Liver (tissue), 9 donors: ENCODE measurements around the gene KRCC1. TPM values are rescaled to one million over a fixed set of nuclear protein-coding genes. Genes with fewer than 3 reads are reported as not detected.
"Not testable (repeated sequence)": the region's sequence is repeated elsewhere in the genome, so short reads cannot be mapped to it uniquely, and the experiment has no call there.

Experiments used
- DNase-seq: peaks from one replicate; pipeline ENCODE4 v3.0.0-alpha.2; 2017; ENCODE audit warnings: low spot score
- H3K27ac ChIP-seq, 2 donors: one replicate each; pipeline ENCODE4 v1.7.0; 2013; ENCODE audit warnings: inconsistent platforms in 2 of 2, low read length in 2 of 2, control low read depth in 1 of 2, low read depth in 1 of 2, mild to moderate bottlenecking in 1 of 2
- H3K27me3 ChIP-seq, 4 donors: one replicate each; pipeline versions ENCODE4 v1.6.1 to v1.7.0; 2013; ENCODE audit warnings: low read length in 3 of 4, inconsistent platforms in 1 of 4, mild to moderate bottlenecking in 1 of 4, moderate library complexity in 1 of 4; ENCODE audit not compliant: control insufficient read depth in 4 of 4, insufficient read depth in 4 of 4
- H3K36me3 ChIP-seq, 4 donors: one replicate each; pipeline versions ENCODE4 v1.6.1 to v1.7.0; 2013; ENCODE audit warnings: low read length in 3 of 4, mild to moderate bottlenecking in 3 of 4, low read depth in 1 of 4, moderate library complexity in 1 of 4; ENCODE audit not compliant: control insufficient read depth in 4 of 4, insufficient read depth in 3 of 4
- H3K4me1 ChIP-seq, 4 donors: one replicate each; pipeline versions ENCODE4 v1.6.1 to v1.7.0; 2013; ENCODE audit warnings: low read length in 3 of 4, mild to moderate bottlenecking in 3 of 4, moderate library complexity in 1 of 4; ENCODE audit not compliant: control insufficient read depth in 4 of 4, insufficient read depth in 4 of 4
- H3K4me3 ChIP-seq, 3 donors: one replicate each; pipeline versions ENCODE4 v1.6.1 to v1.7.0; 2013; ENCODE audit warnings: low read length in 3 of 3, control low read depth in 1 of 3, low read depth in 1 of 3, mild to moderate bottlenecking in 1 of 3
- H3K9ac ChIP-seq, 2 donors: one replicate each; pipeline ENCODE4 v1.7.0; 2013; ENCODE audit warnings: low read length in 2 of 2, mild to moderate bottlenecking in 2 of 2, moderate library complexity in 2 of 2, control low read depth in 1 of 2, low read depth in 1 of 2
- H3K9me3 ChIP-seq, 4 donors: one replicate each; pipeline versions ENCODE4 v1.6.1 to v1.7.0; 2013; ENCODE audit warnings: low read length in 3 of 4; ENCODE audit not compliant: control insufficient read depth in 4 of 4
- ATF3 ChIP-seq: IDR thresholded peaks from 2 replicates; pipeline ENCODE4 v1.6.1; 2016; ENCODE audit warnings: antibody characterized with exemption
- CTCF ChIP-seq: fragments of 150-350 bp; IDR thresholded peaks from 2 replicates; pipeline ENCODE4 v1.5.1; 2017; ENCODE audit warnings: improper control_type of control experiment, low read depth, low read length; ENCODE audit not compliant: missing input control
- EGR1 ChIP-seq, 2 donors: IDR thresholded peaks; 2 replicates each; pipeline ENCODE4 v1.6.1; 2016 to 2018; ENCODE audit warnings: antibody characterized with exemption in 2 of 2, low read depth in 2 of 2
- FOXA1 ChIP-seq: IDR thresholded peaks from 2 replicates; pipeline ENCODE4 v1.6.1; 2016; ENCODE audit warnings: antibody characterized with exemption
- FOXA2 ChIP-seq: IDR thresholded peaks from 2 replicates; pipeline ENCODE4 v1.6.1; 2016; ENCODE audit warnings: antibody characterized with exemption
- GABPA ChIP-seq, 2 donors: IDR thresholded peaks in 1 of 2; conservative IDR thresholded peaks in 1 of 2; 2 replicates each; pipeline ENCODE4 v1.6.1; 2016; ENCODE audit warnings: antibody characterized with exemption in 2 of 2, mild to moderate bottlenecking in 1 of 2, moderate library complexity in 1 of 2
- HNF4A ChIP-seq, 2 donors: conservative IDR thresholded peaks; 2 replicates each; pipeline ENCODE4 v1.6.1; 2016; ENCODE audit warnings: antibody characterized with exemption in 2 of 2, mild to moderate bottlenecking in 2 of 2
- HNF4G ChIP-seq: IDR thresholded peaks from 2 replicates; pipeline ENCODE4 v1.6.1; 2016; ENCODE audit warnings: antibody characterized with exemption
- RAD21 ChIP-seq, 2 donors: IDR thresholded peaks; 2 replicates each; pipeline ENCODE4 v1.6.1; 2016; ENCODE audit warnings: antibody characterized with exemption in 2 of 2, mild to moderate bottlenecking in 2 of 2
- REST ChIP-seq: IDR thresholded peaks from 2 replicates; pipeline ENCODE4 v1.6.1; 2016; ENCODE audit warnings: antibody characterized with exemption, mild to moderate bottlenecking
- RXRA ChIP-seq, 2 donors: IDR thresholded peaks; 2 replicates each; pipeline ENCODE4 v1.6.1; 2017 to 2018; ENCODE audit warnings: antibody characterized with exemption in 2 of 2, mild to moderate bottlenecking in 1 of 2
- SP1 ChIP-seq: IDR thresholded peaks from 2 replicates; pipeline ENCODE4 v1.6.1; 2018; ENCODE audit warnings: antibody characterized with exemption, mild to moderate bottlenecking
- TAF1 ChIP-seq: conservative IDR thresholded peaks from 2 replicates; pipeline ENCODE4 v1.6.1; 2016; ENCODE audit warnings: antibody characterized with exemption, mild to moderate bottlenecking
- YY1 ChIP-seq: IDR thresholded peaks from 2 replicates; pipeline ENCODE4 v1.6.1; 2016; ENCODE audit warnings: antibody characterized with exemption, mild to moderate bottlenecking
- ZBTB33 ChIP-seq: IDR thresholded peaks from 2 replicates; pipeline ENCODE4 v1.6.1; 2016; ENCODE audit warnings: antibody characterized with exemption
- WGBS: extraction: QIAGEN DNeasy Blood & Tissue Kit; methylation state at CpG from one replicate; pipeline ENCODE4 v1.1.7; 2013; 5-methylcytosine and 5-hydroxymethylcytosine counted together
- polyA plus RNA-seq, 2 donors: library from polyadenylated mRNA; stranded (reverse) in 1 of 2; unstranded in 1 of 2; fragments of 200-250 nt in 1 of 2; fragments of >200 nt in 1 of 2; fragmentation: Nextera tagmentation in 1 of 2; extraction: Ambion mirVana in 1 of 2; gene quantifications; one replicate each; pipeline versions ENCODE4 v1.2.1 to v1.2.3, GENCODE V29; 2013 to 2015
- total RNA-seq, 2 donors: library from RNA; depleted of rRNA; stranded (reverse); fragments of >200 nt; gene quantifications; one replicate each; pipeline ENCODE4 v1.2.3, GENCODE V29; 2014
- donor health status: healthy.
- donor health status: healthy.
- donor health status: healthy.
- donor health status: healthy.
- donor health status: healthy.

The KRCC1 gene
- total and polyA plus RNA-seq, 4 donors: 7.0 to 14.8 (median 11.5) TPM

GRCh38 chr2:88002359-88002707 lies 53.2 kb downstream of the KRCC1 start:
- Histone ChIP-seq H3K9ac (no peak overlapping the region), H3K36me3 (no peaks in the 10 kb centered on the region), H3K9me3 (no peaks in the 10 kb centered on the region), H3K27me3 (no peaks in the 10 kb centered on the region), H3K4me1 (peaks cover 0 to 6% (median 0%) of the 10 kb centered on the region in 4 donors), H3K27ac (no peak overlapping the region), H3K4me3 (no peak overlapping the region)
- WGBS: 97% methylated on average over 6 of the region's 6 CpGs
- no peak for DNase-seq
- TF ChIP-seq REST (no peak), ATF3 (no peak), EGR1 (IDR thresholded peaks at IDR 0.05; ENCODE audit: low read depth in 2 of 2) (no peak), ZBTB33 (no peak), TAF1 (no peak), HNF4G (no peak), SP1 (no peak), YY1 (no peak)

- not testable (repeated sequence) for DNase-seq, H3K4me3 ChIP-seq, H3K27ac ChIP-seq, H3K27me3 ChIP-seq, H3K4me1 ChIP-seq, H3K9me3 ChIP-seq, H3K36me3 ChIP-seq, H3K9ac ChIP-seq
- WGBS: 63% methylated on average over 3 of the region's 3 CpGs
Observed at GRCh38 chr2:88000474-88000873, 55.1 kb downstream of the KRCC1 start.

GRCh38 chr2:87996570-87996969 lies 59.0 kb downstream of the KRCC1 start:
- no peaks in the 10 kb centered on the region for H3K36me3 ChIP-seq
- H3K4me3 ChIP-seq: no peak overlapping the region
- no peaks in the 10 kb centered on the region for H3K9me3 ChIP-seq
- WGBS: 75% methylated on average over 6 of the region's 6 CpGs
- no peaks in the 10 kb centered on the region for H3K4me1 ChIP-seq
- H3K27ac ChIP-seq: no peak overlapping the region
- H3K9ac ChIP-seq: no peak overlapping the region
- H3K27me3 ChIP-seq: no peaks in the 10 kb centered on the region
- no peak for DNase-seq
- TF ChIP-seq REST (no peak), RAD21 (IDR thresholded peaks at IDR 0.05) (no peak), CTCF (no peak), FOXA2 (no peak), TAF1 (no peak), GABPA (IDR thresholded peaks at IDR 0.05 in 1 of 2, conservative IDR thresholded peaks at IDR 0.05 in 1 of 2) (no peak), HNF4G (no peak), HNF4A (conservative IDR thresholded peaks at IDR 0.05) (no peak), ATF3 (no peak), EGR1 (IDR thresholded peaks at IDR 0.05; ENCODE audit: low read depth in 2 of 2) (no peak), FOXA1 (no peak), RXRA (IDR thresholded peaks at IDR 0.05) (no peak), YY1 (no peak)
